AG09319 (cell line): Measurements from ENCODE around the gene C8G.

Source experiments
- DNase-seq: peaks from one replicate; pipeline ENCODE4 v3.0.0-alpha.2; 2010; ENCODE audit warnings: low read depth; ENCODE audit errors: extremely low read depth
- CTCF ChIP-seq: IDR thresholded peaks from 2 replicates; pipeline ENCODE4 v1.5.1; 2011; ENCODE audit warnings: low read depth, mild to moderate bottlenecking, inconsistent platforms, low read length, moderate library complexity

The C8G gene

DNA sequence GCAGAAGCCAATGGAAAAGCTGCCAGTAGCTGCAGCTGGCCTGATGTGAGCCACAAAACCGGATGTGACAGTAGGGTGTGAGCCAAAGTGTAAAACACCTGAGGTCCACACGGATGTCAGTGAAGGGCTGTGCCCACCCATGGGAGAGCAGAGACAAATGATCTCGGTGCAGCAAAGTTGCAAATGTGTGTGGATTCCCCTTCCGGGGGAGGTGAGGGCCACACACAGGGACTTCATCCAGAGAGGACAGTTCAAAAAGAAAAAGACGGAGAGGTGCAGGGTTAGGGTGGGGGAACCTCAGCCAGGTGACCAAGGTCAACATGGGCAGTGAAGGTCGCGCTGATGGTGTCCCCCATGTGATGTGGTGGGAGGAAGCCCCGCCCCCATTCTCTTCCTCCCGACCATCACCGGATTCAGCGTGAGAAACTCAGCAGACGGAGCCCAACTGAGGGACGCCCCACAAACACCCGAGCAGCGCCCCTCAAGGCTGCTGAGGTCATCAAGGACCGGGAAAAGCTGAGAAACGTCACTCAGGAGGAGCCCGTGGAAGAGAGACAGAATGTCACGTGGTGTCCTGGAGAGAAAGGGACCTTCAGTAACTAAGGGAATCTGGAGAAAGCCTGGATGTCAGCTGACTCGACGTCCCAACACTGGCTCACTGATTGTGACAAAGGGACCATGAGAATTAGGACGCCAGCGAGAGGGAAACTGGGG, 20.9 kb downstream of the C8G start:
- no peak for TF ChIP-seq CTCF
- no peak for DNase-seq

DNA sequence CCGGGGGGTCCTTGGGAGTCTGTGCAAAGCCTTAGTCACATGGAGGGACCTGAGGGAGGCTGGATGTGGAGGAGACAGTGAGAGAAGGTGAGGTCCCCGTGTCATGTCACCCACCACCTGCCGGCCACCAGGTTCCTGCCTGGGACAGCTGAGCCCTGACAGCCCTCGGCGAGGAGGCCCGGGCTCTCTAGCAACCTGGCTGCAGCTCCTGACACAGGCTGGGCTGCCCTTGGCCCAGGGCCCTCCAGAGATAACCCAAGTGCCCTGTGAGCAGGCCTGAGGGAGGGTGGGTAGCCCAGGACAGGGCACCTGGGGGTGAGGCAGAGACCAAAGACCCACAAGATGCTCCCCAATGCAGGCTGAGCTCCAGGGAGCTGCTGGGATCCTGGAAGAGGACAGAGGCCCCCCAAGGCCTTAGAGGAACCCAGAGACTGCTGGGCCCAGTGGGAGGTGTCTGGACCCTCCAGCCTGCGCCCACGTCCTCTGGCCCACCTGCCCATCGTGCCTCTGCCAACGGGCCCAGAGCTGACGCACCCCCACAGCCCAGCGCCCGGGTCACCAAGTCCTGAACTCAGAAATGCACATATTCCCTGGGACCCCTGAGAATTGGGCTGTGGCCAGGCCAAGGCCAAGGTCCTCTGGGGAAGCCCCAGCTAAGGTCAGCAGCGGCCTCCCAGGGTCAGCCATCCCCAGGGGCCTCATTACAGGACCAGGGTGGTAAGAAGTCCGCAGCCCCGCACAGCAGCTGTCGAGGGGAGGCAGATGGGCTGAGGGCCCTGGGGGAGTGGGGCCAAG, 23.5 kb downstream of the C8G start:
- no peak for TF ChIP-seq CTCF
- no peak for DNase-seq

GRCh38 chr9:136969150-136969549, 24.1 kb downstream of the C8G start:
- DNase-seq: no peak
- no peak for TF ChIP-seq CTCF

DNA sequence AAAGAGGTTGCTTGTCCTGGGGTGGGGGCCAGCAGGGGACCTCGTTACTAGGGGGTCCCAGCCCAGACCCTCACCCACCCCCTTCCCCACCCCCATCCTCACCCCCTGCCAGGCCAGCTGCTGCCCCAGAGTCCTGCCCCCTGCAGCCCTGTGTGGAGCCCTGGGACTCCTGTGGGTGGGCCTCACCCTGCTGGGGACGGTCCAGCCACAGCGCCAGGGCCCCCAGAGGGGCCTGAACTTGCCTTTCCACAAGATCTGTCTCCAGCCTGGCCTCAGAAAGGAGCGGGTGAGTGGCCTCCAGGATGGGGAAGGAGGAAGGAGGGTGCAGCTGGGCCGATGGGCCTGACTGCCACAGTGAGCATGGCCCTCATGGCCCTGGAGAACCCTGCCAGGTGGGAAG, 24.7 kb downstream of the C8G start:
- no peak for DNase-seq
- no peak for TF ChIP-seq CTCF

DNA sequence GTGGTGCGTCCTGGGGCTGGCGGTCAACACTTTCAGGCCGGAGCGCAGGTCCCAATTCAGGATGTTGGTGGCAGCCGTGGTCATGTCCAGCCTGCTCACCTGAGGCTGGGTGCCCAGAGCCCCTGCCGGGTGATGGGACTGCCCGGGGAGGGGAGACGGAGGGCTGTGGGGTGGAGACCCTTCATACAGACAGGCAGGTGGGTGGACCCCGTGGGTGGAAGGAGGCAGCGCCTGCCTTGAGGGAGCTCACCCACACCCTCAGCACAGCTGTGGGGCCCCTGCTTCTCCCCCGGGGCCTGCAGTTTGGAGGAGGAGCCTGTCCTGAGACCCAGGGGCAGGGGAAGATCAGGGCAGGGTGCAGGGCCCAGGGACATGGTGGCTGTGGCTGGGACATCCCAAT, 25.3 kb downstream of the C8G start:
- no peak for DNase-seq
- TF ChIP-seq CTCF: no peak

DNA sequence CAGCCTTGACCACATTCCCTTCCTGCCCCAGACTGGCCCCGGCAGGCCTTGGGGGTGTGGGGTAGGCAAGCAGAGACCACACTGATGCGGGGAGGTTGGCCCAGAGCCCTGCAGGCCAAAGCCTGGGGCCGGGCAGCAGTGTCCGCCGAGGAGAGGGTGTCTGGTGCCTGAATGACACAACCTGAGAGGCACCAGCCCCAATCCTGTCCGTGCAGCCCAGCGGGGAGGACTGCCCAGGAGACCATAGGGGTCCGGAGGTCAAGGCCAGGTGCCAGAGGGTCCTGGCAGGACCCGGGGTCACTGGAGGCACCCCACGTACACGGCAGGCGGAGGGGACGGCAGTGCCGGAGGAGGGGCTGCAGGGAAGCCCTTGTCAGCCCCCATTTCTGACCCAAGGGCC, 26.7 kb downstream of the C8G start:
- DNase-seq: no peak
- no peak for TF ChIP-seq CTCF

DNA sequence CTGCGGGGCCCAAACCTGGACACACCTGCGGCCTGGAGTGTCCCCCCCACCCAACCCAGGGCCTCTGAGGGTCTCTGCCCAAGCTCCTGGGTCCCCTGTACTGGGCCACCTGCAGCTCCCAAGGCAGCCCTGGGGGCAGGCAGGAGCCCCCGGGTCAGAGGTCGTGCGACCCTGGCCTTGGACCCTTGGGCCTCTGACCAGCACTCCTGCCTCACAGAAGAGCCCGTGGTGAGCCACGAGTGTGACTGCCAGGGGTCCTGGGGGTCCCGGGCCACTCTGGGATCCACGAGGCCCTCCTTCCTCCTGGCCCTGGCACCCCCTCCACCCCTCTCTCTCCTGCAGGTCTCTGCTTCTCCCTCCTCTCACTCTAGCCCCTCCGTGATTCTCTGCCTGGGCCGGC, 27.3 kb downstream of the C8G start:
- no peak for TF ChIP-seq CTCF
- no peak for DNase-seq
